Measurements from ENCODE around the gene CASP8AP2.
"Not testable (repeated sequence)": the region's sequence is repeated elsewhere in the genome, so short reads cannot be mapped to it uniquely, and the experiment has no call there.

CASP8AP2 gene

GRCh38 chr6:89826029-89826528 is 3.6 kb upstream of the CASP8AP2 start:
- DNase-seq = no peak

- not testable (repeated sequence) for DNase-seq
Measured at GRCh38 chr6:89828475-89828987, 1.1 kb upstream of the CASP8AP2 start.

GRCh38 chr6:89828988-89829471 is 650 bp upstream of the CASP8AP2 start:
- no peak for DNase-seq

DNA sequence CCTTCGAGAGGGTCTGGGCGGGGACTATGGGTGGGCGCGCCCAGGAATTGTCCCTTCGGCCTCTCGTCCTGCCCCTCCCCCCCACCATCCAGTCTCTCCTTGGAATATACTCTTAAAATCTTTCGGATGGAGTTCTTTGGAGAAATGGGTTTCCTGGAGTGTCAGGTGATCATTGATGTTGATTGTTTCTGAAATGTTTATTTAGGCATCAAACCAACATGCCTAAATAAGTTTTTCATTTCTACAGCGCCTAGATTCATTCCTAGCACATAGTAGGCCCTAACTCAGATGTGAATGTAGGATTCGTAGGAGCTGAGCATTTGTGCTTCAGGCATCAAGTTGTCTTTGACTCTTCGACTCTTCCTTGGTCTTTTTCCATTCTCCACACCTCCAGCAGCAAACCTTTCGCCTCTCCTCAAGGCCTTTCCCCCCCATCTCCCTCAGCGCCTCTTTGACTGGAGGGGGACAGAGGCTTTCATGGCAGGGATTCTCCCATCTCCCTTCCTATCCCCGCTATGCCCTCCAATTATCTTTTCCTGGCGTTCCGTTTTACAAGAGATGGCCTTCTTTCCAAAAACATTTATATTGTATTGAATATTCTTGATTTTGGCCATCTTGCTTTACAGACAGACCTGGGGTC is 610 bp downstream of the CASP8AP2 start:
- DNase-seq = no peak

- no peak for DNase-seq
Measured at GRCh38 chr6:89834884-89835792, 5.5 kb downstream of the CASP8AP2 start.

DNA sequence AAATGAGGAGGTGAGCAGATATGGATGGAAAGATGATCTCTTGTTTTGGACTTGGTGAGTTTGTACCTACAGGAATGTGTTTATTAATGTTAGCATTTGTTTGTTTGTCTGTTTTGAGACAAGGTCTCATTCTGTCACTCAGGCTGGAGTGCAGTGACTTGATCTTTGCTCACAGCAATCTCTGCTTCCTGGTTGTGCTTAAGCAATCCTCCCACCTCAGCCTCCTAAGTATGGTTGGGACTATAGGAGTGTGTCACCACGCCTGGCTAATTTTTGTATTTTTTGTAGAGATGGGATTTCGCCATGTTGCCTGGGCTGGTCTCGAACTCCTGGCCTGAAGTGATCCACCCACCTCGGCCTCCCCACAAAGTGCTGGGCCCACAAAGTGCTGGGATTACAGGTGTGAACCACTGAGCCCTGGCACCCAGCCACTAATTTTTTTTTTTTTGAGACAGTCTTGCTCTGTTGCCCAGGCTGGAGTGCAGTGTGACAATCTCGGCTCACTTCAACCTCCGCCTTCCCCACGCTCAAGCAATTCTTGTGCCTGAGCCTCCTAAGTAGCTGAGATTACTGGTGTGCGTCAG is 7.1 kb downstream of the CASP8AP2 start:
- no peak for DNase-seq

GRCh38 chr6:89840538-89840937 is 10.9 kb downstream of the CASP8AP2 start:
- no peak for DNase-seq

DNA sequence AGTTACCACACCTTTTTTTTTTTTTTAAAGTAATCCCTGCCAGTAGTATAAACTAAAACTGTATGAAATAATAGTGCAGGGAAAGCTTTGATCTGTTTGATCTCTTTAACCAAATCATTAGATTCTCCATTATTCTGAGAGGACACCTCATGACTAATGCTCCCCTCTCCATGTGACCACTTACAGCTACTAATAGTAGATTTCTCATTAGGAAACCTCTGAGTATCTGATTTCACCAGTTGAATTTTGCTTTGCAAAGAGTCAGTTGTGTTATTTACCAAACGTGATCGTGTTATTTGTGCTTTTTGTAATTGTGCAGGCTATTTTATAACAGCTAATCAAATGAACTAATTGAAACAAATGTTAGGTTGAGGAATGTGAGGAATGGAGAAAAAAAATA is 12.5 kb downstream of the CASP8AP2 start:
- no peak for DNase-seq

DNA sequence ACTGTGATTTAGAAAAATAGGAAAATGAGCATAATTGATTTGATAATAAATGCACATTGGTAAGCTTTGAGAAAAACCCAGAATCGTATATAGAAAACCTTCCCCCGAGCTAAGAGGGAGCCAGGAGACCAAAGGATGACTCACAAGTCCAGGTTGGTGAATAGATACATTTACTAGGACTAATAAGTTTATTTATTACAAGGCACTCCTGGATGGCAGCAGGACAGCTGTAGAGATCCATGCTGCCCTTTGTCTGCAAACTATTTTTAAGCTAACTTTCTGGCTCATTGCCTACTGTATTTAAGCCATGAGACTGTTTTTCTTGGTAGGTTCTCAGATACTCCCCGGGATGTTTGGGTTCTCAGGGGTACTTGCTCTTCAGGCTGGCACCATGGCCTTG is 13.4 kb downstream of the CASP8AP2 start:
- no peak for DNase-seq

DNA sequence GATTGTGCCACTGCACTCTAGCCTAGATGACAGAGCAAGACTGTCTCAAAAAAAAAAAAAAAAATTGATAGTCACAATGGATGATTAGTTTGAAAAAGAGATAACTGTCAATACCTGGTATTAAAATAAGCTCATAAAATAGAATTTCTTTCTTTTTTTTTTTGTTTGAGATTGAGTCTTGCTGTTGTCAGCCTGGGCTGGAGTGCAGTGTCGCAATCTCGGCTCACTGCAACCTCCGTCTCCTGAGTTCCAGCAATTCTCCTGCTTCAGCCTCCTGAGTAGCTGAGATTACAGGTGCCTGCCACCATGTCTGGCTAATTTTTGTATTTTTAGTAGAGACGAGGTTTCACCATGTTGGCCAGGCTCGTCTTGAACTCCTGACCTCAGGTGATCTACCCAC is 17.8 kb downstream of the CASP8AP2 start:
- DNase-seq = not testable (repeated sequence)

GRCh38 chr6:89853068-89853467 is 23.4 kb downstream of the CASP8AP2 start:
- no peak for DNase-seq

GRCh38 chr6:89858041-89858440 is 28.4 kb downstream of the CASP8AP2 start:
- DNase-seq = no peak

GRCh38 chr6:89859744-89860143 is 30.1 kb downstream of the CASP8AP2 start:
- DNase-seq = no peak

GRCh38 chr6:89862273-89862672 is 32.6 kb downstream of the CASP8AP2 start:
- no peak for DNase-seq

- DNase-seq = no peak
Measured at GRCh38 chr6:89862698-89863097, 33.0 kb downstream of the CASP8AP2 start.

DNA sequence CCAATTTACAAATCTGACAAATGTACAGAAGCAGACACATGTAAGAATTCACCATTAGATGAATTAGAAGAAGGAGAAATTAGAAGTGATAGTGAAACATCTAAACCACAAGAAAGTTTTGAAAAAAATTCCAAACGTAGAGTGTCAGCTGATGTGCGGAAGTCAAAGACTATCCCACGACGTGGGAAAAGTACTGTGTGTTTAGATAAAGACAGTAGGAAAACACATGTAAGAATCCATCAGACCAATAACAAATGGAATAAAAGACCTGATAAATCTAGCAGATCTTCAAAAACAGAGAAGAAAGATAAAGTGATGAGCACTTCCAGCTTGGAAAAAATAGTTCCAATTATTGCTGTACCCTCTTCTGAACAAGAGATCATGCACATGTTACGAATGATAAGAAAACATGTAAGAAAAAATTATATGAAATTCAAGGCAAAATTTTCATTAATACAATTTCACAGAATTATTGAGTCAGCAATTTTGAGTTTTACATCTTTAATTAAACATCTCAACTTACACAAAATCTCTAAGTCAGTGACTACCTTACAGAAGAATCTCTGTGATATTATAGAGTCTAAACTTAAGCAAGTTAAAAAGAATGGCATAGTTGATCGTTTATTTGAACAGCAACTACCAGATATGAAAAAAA is 36.5 kb downstream of the CASP8AP2 start:
- DNase-seq = no peak

- DNase-seq = no peak
Measured at GRCh38 chr6:89873721-89874120, 44.0 kb downstream of the CASP8AP2 start.

DNA sequence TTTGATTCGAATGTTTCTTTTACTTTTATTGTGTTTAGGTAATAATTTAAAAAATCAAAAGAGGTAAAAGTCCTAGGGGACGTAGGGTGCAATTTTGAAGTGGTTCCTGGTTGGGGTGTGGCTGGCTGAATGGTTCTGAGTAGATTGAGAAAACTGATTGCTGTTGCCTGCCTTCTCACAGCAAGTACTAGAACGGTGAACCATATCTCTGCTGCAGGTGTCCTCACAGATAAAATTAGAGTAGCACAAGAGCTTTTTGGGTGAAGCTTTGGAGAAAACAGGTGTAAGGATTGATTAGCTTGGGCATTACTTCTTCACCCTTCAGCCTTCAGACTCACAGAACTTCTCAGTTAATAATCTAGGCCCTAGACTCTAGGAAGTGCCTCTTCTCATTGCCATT is 44.8 kb downstream of the CASP8AP2 start:
- DNase-seq = no peak

GRCh38 chr6:89886378-89887120 is 56.9 kb downstream of the CASP8AP2 start:
- DNase-seq = no peak

GRCh38 chr6:89887452-89888137 is 57.9 kb downstream of the CASP8AP2 start:
- peak; percentile 4 for DNase-seq

DNA sequence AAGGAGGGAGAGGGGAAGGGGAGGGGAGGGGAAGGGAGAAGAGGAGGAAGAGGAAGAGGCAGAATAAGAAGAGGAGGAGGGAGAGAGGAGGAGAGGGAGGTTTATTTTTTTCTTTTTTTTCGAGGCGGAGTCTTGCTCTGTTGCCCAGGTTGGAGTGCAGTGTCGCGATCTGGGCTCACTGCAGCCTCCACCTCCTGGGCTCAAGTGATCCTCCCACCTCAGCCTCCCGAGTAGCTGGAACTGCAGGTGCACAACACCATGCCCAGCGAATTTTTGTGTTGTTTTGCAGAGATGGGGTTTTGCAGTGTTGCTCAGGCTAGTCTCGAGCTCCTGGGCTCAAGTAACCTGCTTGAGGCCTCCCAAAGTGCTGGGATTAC is 58.4 kb downstream of the CASP8AP2 start:
- no peak for DNase-seq
